RWPE2 (cell line): Measurements from ENCODE around the gene DNAJC4.
A peak's percentile ranks its signal among the peaks of the same experiment; 100 is the strongest.

ENCODE experiments used
- ATAC-seq: fragments of 200-7000 bp; cut with Tn5 transposase; 3 replicates; pipeline ENCODE4 v1.9.1; 2021; ENCODE audit warnings: low read depth
- DNase-seq: peaks from one replicate; pipeline ENCODE4 v3.0.0-alpha.2; 2020; ENCODE audit warnings: low spot score
- H3K27ac ChIP-seq: fragments of 450-650 bp; 2 replicates; pipeline ENCODE4 v1.5.1; 2017; ENCODE audit warnings: mild to moderate bottlenecking; ENCODE audit not compliant: poor library complexity, severe bottlenecking
- H3K27me3 ChIP-seq: fragments of 250-450 bp; sonication (Bioruptor Pico); 2 replicates; pipeline ENCODE4 v1.5.1; 2021; ENCODE audit warnings: mild to moderate bottlenecking, moderate library complexity; ENCODE audit not compliant: insufficient read depth, poor library complexity, severe bottlenecking
- H3K36me3 ChIP-seq: fragments of 250-450 bp; sonication (Bioruptor Pico); 2 replicates; pipeline ENCODE4 v1.5.1; 2020; ENCODE audit warnings: low read depth, mild to moderate bottlenecking, moderate library complexity
- H3K4me1 ChIP-seq: fragments of 250-450 bp; sonication (Bioruptor Pico); 2 replicates; pipeline ENCODE4 v1.5.1; 2021; ENCODE audit warnings: mild to moderate bottlenecking, moderate library complexity; ENCODE audit not compliant: insufficient read depth, poor library complexity, severe bottlenecking
- H3K4me3 ChIP-seq: fragments of 250-450 bp; sonication (Bioruptor Pico); 2 replicates; pipeline ENCODE4 v1.5.1; 2021; ENCODE audit warnings: mild to moderate bottlenecking, moderate library complexity; ENCODE audit not compliant: severe bottlenecking
- H3K9me3 ChIP-seq: fragments of 250-450 bp; sonication (Bioruptor Pico); 2 replicates; pipeline ENCODE4 v1.5.1; 2021; ENCODE audit warnings: mild to moderate bottlenecking, moderate library complexity; ENCODE audit not compliant: severe bottlenecking
- CTCF ChIP-seq: fragments of 450-650 bp; IDR thresholded peaks from one replicate; pipeline ENCODE4 v1.5.1; 2017; ENCODE audit warnings: mild to moderate bottlenecking, moderate library complexity; ENCODE audit not compliant: poor library complexity, severe bottlenecking

The DNAJC4 gene

GRCh38 chr11:64262271-64263002 lies 32.1 kb downstream of the DNAJC4 start:
- H3K27ac ChIP-seq, result peak overlapping the region; percentile 28
- H3K9me3 ChIP-seq, result no peaks in the 10 kb centered on the region
- H3K4me1 ChIP-seq, result peaks cover 8% of the 10 kb centered on the region
- peaks cover 74% of the 10 kb centered on the region for H3K36me3 ChIP-seq
- no peak for TF ChIP-seq CTCF
- no peak for DNase-seq
- no peaks in the 10 kb centered on the region for H3K27me3 ChIP-seq
- no peak overlapping the region for H3K4me3 ChIP-seq
- ATAC-seq, result no peak

GRCh38 chr11:64263021-64263946 lies 32.9 kb downstream of the DNAJC4 start:
- H3K4me1 ChIP-seq, result peaks cover 15% of the 10 kb centered on the region
- peaks cover 65% of the 10 kb centered on the region for H3K36me3 ChIP-seq
- DNase-seq (no peak), ATAC-seq (peak; percentile 51)
- H3K4me3 ChIP-seq, result no peak overlapping the region
- no peak for TF ChIP-seq CTCF
- H3K9me3 ChIP-seq, result no peaks in the 10 kb centered on the region
- no peaks in the 10 kb centered on the region for H3K27me3 ChIP-seq
- peak overlapping the region; percentile 28 for H3K27ac ChIP-seq

GRCh38 chr11:64263947-64264317 lies 33.6 kb downstream of the DNAJC4 start:
- ATAC-seq, result no peak
- H3K36me3 ChIP-seq, result peaks cover 59% of the 10 kb centered on the region
- H3K27ac ChIP-seq, result no peak overlapping the region
- no peaks in the 10 kb centered on the region for H3K9me3 ChIP-seq
- H3K4me3 ChIP-seq, result no peak overlapping the region
- no peak for DNase-seq
- TF ChIP-seq CTCF, result no peak
- no peaks in the 10 kb centered on the region for H3K27me3 ChIP-seq
- peaks cover 22% of the 10 kb centered on the region for H3K4me1 ChIP-seq

- no peak overlapping the region for H3K27ac ChIP-seq
- no peak for TF ChIP-seq CTCF
- no peak overlapping the region for H3K4me3 ChIP-seq
- peaks cover 54% of the 10 kb centered on the region for H3K36me3 ChIP-seq
- H3K9me3 ChIP-seq, result no peaks in the 10 kb centered on the region
- no peaks in the 10 kb centered on the region for H3K27me3 ChIP-seq
- peaks cover 24% of the 10 kb centered on the region for H3K4me1 ChIP-seq
- ATAC-seq (no peak), DNase-seq (no peak)
These were observed 34.1 kb downstream of the DNAJC4 start for GRCh38 chr11:64264371-64264852.
